ENCODE measurements around the gene SLC12A3. TPM values are rescaled to one million over a fixed set of nuclear protein-coding genes. Genes with fewer than 3 reads are reported as not detected.

Gene SLC12A3
- polyA plus RNA-seq, 2 of the 4 experiments (the other 2 are of a cell fraction): 0.08 to 0.09 TPM

GRCh38 chr16:56956076-56956475, 91.1 kb downstream of the SLC12A3 start:
- Histone ChIP-seq H3K4me2 (no peak overlapping the region), H3K27ac (no peak overlapping the region), H3K4me1 (no peaks in the 10 kb centered on the region), H3K4me3 (no peak overlapping the region), H3K9me3 (no peaks in the 10 kb centered on the region)
- FAIRE-seq: no peak
- 74% methylated on average over 4 of the region's 4 CpGs for WGBS (ENCODE audit: missing lambda C conversion rate)
- DNase-seq (ENCODE audit: low read depth in 1 of 2, low spot score in 1 of 2): no peak
- CTCF ChIA-PET: interaction anchor here (0.9 kb wide), 2 partner anchors 10 to 22 kb away, joined by 3 read pairs; no protein-coding TSS in a partner anchor
- POLR2A ChIA-PET: no interaction called here
- ATAC-seq: no peak
- no peak for TF ChIP-seq ATOH8 (CRISPR knock-in tag; IDR thresholded peaks at IDR 0.05; ENCODE audit: low read depth)
- TF ChIP-seq BHLHE40 (IDR thresholded peaks at IDR 0.05; ENCODE audit: low read depth, low read length): no peak
- TF ChIP-seq MYC (IDR thresholded peaks at IDR 0.05; ENCODE audit: borderline replicate concordance, low read length): no peak
- TF ChIP-seq HES2 (IDR thresholded peaks at IDR 0.05): no peak
- TF ChIP-seq CBX8 (IDR thresholded peaks at IDR 0.05): no peak
- TF ChIP-seq FOXS1 (CRISPR knock-in tag; IDR thresholded peaks at IDR 0.05): no peak

GRCh38 chr16:56956756-56957155, 91.7 kb downstream of the SLC12A3 start:
- H3K9me3 ChIP-seq: no peaks in the 10 kb centered on the region
- ATAC-seq (no peak), FAIRE-seq (no peak), DNase-seq (ENCODE audit: low read depth in 1 of 2, low spot score in 1 of 2) (no peak)
- H3K4me1 ChIP-seq: no peaks in the 10 kb centered on the region
- no peak overlapping the region for H3K27ac ChIP-seq
- TF ChIP-seq SMC3 (IDR thresholded peaks at IDR 0.05) (no peak), EHF (CRISPR knock-in tag; IDR thresholded peaks at IDR 0.05) (no peak), RAD21 (conservative IDR thresholded peaks at IDR 0.05 in 1 of 2, IDR thresholded peaks at IDR 0.05 in 1 of 2) (no peak), TFCP2L1 (CRISPR knock-in tag; IDR thresholded peaks at IDR 0.05) (no peak), KDM1A (IDR thresholded peaks at IDR 0.05; ENCODE audit: low read depth) (no peak), HOXB5 (CRISPR knock-in tag; IDR thresholded peaks at IDR 0.05) (no peak), GATA3 (IDR thresholded peaks at IDR 0.05; ENCODE audit: borderline replicate concordance) (no peak), E2F6 (IDR thresholded peaks at IDR 0.05; ENCODE audit: borderline replicate concordance, low read depth) (no peak), RARB (CRISPR knock-in tag; IDR thresholded peaks at IDR 0.05) (no peak), POLR2AphosphoS2 (conservative IDR thresholded peaks at IDR 0.05; ENCODE audit: low read length) (no peak), HDAC2 (IDR thresholded peaks at IDR 0.05) (no peak), CHD4 (IDR thresholded peaks at IDR 0.05; ENCODE audit: borderline replicate concordance) (no peak), REST (IDR thresholded peaks at IDR 0.05) (no peak)
- WGBS (ENCODE audit: missing lambda C conversion rate): 25% methylated on average over 4 of the region's 4 CpGs
- H3K4me2 ChIP-seq: no peak overlapping the region
- POLR2A ChIA-PET: no interaction called here
- H3K4me3 ChIP-seq: no peak overlapping the region
- CTCF ChIA-PET: interaction anchor here (0.9 kb wide), 2 partner anchors 11 to 21 kb away, joined by 3 read pairs; no protein-coding TSS in a partner anchor

Data from A549 (cell line).